Measurements from ENCODE around the gene TNXB. TPM values are rescaled to one million over a fixed set of nuclear protein-coding genes. Genes with fewer than 3 reads are reported as not detected.

Gene TNXB
- total and polyA plus RNA-seq, 9 of the 15 experiments (the other 6 are each of a cell fraction or from before 2014, with no cell fraction given), result 0.14 to 28.1 (median 12.4) TPM

DNA sequence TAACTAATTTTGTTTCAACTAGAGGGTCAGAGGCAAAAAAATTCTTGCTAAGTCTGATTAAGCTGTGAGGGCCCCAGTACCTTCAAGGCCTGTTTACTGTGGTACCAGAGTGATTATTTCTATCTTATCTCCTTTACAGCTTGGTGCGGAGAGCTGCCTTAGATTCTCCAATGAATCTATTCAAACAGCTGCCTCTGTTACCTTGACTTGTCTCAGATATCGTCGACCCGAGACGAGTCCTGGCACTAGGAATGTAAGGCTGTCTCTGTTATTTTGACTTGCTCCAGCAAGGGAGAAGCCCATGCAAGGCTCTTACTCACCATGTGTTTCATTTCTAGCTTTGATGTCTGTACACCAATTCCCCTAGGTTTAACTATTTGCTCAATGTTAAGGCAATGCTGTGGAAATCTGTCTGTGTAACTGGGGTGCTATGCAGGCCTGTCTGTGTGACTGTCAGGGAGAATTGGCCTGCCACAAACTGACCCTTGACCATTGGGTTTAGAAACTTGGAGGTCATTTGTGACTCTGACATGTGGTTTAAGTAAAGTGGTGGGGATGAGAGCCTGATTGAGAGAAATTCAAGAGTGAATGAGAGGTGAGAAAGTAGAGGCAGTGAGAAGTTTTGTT is 31.4 kb upstream of the TNXB start (continued):
- TF ChIP-seq, protein P1, sequence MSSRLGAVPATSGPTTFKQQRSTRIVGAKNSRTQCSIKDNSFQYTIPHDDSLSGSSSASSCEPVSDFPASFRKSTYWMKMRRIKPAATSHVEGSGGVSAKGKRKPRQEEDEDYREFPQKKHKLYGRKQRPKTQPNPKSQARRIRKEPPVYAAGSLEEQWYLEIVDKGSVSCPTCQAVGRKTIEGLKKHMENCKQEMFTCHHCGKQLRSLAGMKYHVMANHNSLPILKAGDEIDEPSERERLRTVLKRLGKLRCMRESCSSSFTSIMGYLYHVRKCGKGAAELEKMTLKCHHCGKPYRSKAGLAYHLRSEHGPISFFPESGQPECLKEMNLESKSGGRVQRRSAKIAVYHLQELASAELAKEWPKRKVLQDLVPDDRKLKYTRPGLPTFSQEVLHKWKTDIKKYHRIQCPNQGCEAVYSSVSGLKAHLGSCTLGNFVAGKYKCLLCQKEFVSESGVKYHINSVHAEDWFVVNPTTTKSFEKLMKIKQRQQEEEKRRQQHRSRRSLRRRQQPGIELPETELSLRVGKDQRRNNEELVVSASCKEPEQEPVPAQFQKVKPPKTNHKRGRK (tag; IDR thresholded peaks at IDR 0.05), result no peak
- TF ChIP-seq U2AF1 (optimal IDR thresholded peaks at IDR 0.05; ENCODE audit: low read depth, low read length) (no peak), ETS2 (tag; IDR thresholded peaks at IDR 0.05; ENCODE audit: borderline replicate concordance, poor library complexity, severe bottlenecking) (no peak), RBFOX2 (IDR thresholded peaks at IDR 0.05; ENCODE audit: low read depth, low read length) (no peak), BRD4 (IDR thresholded peaks at IDR 0.05) (no peak), NCOR1 (IDR thresholded peaks at IDR 0.05) (peak; percentile 59; the same call in 1 of the 2 replicates), IFI16 (CRISPR knock-in tag; IDR thresholded peaks at IDR 0.05) (no peak), ATF1 (CRISPR knock-in tag; IDR thresholded peaks at IDR 0.05) (no peak), ATF1 (tag; IDR thresholded peaks at IDR 0.05) (no peak), ARID4B (CRISPR knock-in tag; IDR thresholded peaks at IDR 0.05) (no peak), SMC3 (conservative IDR thresholded peaks at IDR 0.05; ENCODE audit: insufficient read depth, low read depth, low read length) (no peak), NFE2 (IDR thresholded peaks at IDR 0.05; ENCODE audit: low read depth) (no peak), TCF7L2 (IDR thresholded peaks at IDR 0.05; ENCODE audit: low read depth, low read length) (no peak), MLLT1 (IDR thresholded peaks at IDR 0.05) (no peak), TAL1 (IDR thresholded peaks at IDR 0.05) (peak; percentile 57; the same call in 1 of the 2 replicates)
- TF ChIP-seq, protein P2, sequence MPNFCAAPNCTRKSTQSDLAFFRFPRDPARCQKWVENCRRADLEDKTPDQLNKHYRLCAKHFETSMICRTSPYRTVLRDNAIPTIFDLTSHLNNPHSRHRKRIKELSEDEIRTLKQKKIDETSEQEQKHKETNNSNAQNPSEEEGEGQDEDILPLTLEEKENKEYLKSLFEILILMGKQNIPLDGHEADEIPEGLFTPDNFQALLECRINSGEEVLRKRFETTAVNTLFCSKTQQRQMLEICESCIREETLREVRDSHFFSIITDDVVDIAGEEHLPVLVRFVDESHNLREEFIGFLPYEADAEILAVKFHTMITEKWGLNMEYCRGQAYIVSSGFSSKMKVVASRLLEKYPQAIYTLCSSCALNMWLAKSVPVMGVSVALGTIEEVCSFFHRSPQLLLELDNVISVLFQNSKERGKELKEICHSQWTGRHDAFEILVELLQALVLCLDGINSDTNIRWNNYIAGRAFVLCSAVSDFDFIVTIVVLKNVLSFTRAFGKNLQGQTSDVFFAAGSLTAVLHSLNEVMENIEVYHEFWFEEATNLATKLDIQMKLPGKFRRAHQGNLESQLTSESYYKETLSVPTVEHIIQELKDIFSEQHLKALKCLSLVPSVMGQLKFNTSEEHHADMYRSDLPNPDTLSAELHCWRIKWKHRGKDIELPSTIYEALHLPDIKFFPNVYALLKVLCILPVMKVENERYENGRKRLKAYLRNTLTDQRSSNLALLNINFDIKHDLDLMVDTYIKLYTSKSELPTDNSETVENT (CRISPR knock-in tag; IDR thresholded peaks at IDR 0.05), result no peak

All from K562 (cell line).